ENCODE data around the gene ASB13.

- TF ChIP-seq, protein P1, sequence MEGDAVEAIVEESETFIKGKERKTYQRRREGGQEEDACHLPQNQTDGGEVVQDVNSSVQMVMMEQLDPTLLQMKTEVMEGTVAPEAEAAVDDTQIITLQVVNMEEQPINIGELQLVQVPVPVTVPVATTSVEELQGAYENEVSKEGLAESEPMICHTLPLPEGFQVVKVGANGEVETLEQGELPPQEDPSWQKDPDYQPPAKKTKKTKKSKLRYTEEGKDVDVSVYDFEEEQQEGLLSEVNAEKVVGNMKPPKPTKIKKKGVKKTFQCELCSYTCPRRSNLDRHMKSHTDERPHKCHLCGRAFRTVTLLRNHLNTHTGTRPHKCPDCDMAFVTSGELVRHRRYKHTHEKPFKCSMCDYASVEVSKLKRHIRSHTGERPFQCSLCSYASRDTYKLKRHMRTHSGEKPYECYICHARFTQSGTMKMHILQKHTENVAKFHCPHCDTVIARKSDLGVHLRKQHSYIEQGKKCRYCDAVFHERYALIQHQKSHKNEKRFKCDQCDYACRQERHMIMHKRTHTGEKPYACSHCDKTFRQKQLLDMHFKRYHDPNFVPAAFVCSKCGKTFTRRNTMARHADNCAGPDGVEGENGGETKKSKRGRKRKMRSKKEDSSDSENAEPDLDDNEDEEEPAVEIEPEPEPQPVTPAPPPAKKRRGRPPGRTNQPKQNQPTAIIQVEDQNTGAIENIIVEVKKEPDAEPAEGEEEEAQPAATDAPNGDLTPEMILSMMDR (conservative IDR thresholded peaks at IDR 0.05 in 1 of 2, IDR thresholded peaks at IDR 0.05 in 1 of 2; ENCODE audit: low read depth in 1 of 2, low read length in 2 of 2), result no peak
- no peak for TF ChIP-seq EZH2 (IDR thresholded peaks at IDR 0.05; ENCODE audit: low read length, missing control alignments)
Measured at GRCh38 chr10:5648494-5649457, 17.6 kb downstream of the ASB13 start.
